ENCODE results near the gene THAP6. TPM values are rescaled to one million over a fixed set of nuclear protein-coding genes. Genes with fewer than 3 reads are reported as not detected.

The THAP6 gene
- total RNA-seq: 13.8 and 15.6 TPM in 2 replicates

GRCh38 chr4:75514131-75514948, at the start of gene THAP6, which contains the start of gene RCHY1:
THAP6 (plus strand) TSS chr4:75514473; CDS start chr4:75515453, 980 bp downstream.
RCHY1 (minus strand) TSS chr4:75514403; CDS start chr4:75514286, 117 bp downstream.

GRCh38 chr4:75555294-75556164, 41.3 kb downstream of the THAP6 start, which contains the start of gene ODAPH:
ODAPH (plus strand) TSS chr4:75556066; CDS start chr4:75556083, 17 bp downstream.

Other genes starting within 250 kb of the THAP6 start
- 17.5 and 25.2 TPM in 2 replicates for gene RCHY1, start 70 bp upstream of the THAP6 start, total RNA-seq
- gene ODAPH, start 41.6 kb downstream of the THAP6 start, total RNA-seq: not detected in 2 replicates
- 0.39 and 2.3 TPM in 2 replicates for gene CDKL2, start 116.1 kb downstream of the THAP6 start, total RNA-seq
- gene G3BP2, start 158.9 kb downstream of the THAP6 start, total RNA-seq: 159 and 171 TPM in 2 replicates
- gene USO1, start 210.1 kb downstream of the THAP6 start, total RNA-seq: 132 and 175 TPM in 2 replicates